GM19238 (cell line): ENCODE measurements around the gene VSIR.

Experiments
- DNase-seq: peaks from one replicate; pipeline ENCODE4 v3.0.0; 2011; ENCODE audit warnings: low spot score; ENCODE audit not compliant: insufficient read length

The VSIR gene

GRCh38 chr10:71782917-71783490, 9.7 kb upstream of the VSIR start:
- no peak for DNase-seq

GRCh38 chr10:71782221-71782916, 9.0 kb upstream of the VSIR start:
- no peak for DNase-seq

- no peak for DNase-seq
Measured at GRCh38 chr10:71780719-71781118, 7.4 kb upstream of the VSIR start.

DNA sequence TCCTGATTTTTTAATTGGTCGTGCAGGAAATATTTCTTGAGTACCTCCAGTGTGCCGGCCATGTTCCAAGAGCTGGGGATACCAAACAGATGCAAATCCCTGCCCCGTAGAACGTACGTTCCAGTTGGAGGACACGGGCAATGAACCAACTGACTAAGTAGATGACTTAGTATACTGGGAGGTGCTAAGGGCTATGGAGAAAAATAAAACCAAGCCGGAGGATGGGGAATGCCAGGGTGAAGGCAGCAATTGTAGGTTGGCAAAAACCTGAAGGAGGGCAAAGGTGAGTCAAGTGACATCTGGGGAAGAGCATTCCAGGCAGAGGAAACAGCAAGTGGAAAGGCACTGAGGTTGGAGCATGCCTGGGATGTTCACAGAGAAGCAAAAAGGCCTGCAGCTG, 6.8 kb upstream of the VSIR start:
- DNase-seq = no peak

DNA sequence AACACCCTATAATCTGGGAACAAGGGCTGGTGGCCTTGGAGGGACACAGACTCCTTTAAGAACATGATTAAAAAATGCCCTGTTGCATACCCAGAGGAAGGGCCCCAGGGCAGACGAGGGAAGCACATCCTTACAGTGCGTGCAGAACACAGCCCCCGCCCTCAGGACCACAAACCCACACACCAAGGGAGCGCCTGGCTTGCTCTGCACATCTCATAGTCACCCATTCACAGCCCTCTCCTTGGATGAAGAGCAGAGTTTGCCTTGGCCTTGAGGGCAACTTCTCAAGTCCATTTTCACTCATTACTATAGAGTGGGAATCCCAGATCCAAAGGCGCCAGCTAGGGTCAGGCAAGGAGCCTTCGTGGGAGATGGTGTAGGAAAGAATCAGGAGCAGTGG, 6.3 kb upstream of the VSIR start:
- no peak for DNase-seq

GRCh38 chr10:71778071-71778825, 4.9 kb upstream of the VSIR start:
- DNase-seq = no peak

GRCh38 chr10:71777213-71777985, 4.1 kb upstream of the VSIR start:
- no peak for DNase-seq

GRCh38 chr10:71776481-71776925, 3.2 kb upstream of the VSIR start:
- no peak for DNase-seq

GRCh38 chr10:71774916-71775702, 1.8 kb upstream of the VSIR start:
- DNase-seq = no peak

- no peak for DNase-seq
Measured at GRCh38 chr10:71772832-71773220, 494 bp downstream of the VSIR start.

DNA sequence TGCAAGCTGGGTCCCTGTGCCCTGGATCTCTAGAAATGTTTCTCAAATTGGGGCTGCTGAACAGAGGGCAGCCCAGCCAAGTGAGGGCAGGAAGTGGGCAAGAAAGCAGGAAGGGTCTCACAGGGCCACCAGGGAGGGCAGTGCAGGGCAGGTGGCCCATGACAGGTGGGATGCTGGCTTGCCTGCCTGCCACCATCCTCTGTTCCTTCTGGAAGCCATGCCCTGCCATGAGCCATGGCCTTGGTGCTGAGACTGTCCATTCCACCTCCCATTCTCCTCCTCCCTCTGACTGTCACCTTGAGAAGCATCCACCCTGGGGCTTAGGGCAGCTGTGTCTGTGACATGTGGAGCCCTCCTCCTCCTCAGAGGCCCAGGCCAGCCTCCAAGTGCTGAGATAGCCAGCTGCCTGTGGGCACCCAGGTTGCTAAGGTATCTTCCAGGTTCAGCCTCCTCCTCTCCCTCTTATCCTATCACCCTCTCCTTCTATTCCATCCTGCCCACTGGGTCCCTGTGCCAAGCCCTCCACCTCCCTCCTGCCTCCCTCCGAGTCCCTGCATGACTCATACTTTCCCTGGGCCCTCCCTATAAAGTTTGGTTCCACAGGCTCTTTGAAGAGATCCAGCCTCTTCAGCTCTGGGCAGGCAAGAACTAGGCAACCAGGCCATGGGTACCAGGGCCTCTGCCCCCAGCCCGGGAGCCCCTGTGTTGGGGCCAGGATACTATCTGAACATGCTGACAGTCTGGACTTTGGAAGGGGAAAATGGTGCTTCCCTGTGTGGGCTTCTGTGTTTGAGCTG, 1.3 kb downstream of the VSIR start:
- DNase-seq = no peak

GRCh38 chr10:71771204-71771603, 2.1 kb downstream of the VSIR start:
- no peak for DNase-seq

- no peak for DNase-seq
Measured at GRCh38 chr10:71770789-71771188, 2.5 kb downstream of the VSIR start.

GRCh38 chr10:71770255-71770654, 3.1 kb downstream of the VSIR start:
- DNase-seq = no peak

- no peak for DNase-seq
Measured at GRCh38 chr10:71769279-71769823, 4.0 kb downstream of the VSIR start.

- DNase-seq = no peak
Measured at GRCh38 chr10:71767420-71768035, 5.8 kb downstream of the VSIR start.

- DNase-seq = no peak
Measured at GRCh38 chr10:71766717-71767419, 6.5 kb downstream of the VSIR start.

GRCh38 chr10:71765906-71766716, 7.2 kb downstream of the VSIR start:
- DNase-seq = no peak
